ENCODE data around the gene CD34.

DNA sequence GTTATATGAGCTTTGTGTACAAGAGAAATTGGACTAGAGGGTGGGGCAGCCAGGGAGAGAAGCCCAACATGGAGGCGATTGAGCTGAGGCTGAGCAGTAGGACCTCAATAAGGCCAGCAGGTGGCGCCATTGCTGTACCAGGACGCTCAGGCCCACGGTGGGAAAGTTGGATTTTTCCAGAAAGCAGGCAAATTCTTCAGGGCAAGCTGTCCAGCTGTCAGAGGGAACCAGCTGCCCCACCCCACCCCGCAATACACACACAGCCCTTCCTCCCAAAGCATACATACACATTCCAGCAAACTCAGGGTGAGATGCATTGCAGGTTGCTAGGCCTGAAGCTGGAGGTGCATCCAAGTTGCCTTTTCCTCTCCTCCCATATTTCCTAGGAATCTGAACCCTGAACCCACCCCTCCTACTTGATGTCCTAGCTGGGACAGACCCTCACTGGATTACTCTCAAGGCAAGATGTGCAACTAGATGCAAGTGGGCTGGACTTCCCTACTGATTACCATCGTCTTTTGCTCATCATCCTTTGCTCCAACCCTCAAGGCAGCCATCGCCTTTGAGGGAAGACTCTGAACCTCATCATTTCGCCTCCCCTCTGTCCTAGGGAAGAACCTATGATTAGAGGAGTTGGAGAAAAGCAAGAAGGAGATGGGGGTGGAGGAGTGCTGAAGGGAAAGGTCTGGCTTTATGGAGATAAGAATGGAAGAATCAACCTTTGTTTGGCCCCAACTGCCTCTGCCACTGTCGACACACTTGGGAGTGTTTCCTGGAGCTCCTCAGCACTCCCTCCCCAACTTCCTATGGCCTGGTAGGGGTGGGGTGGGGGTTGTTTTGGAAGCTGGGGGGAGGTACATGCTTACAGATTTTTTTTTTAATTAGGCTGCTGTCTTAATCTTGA, 25.5 kb downstream of the CD34 start:
- no peak for TF ChIP-seq POLR2AphosphoS5 (IDR thresholded peaks at IDR 0.05; ENCODE audit: low read depth, low read length)
- TF ChIP-seq POLR2A (IDR thresholded peaks at IDR 0.05; ENCODE audit: low read depth, low read length), result no peak
- TF ChIP-seq SPI1 (IDR thresholded peaks at IDR 0.05; ENCODE audit: low read depth, low read length), result no peak
- no peak for TF ChIP-seq TAF1 (IDR thresholded peaks at IDR 0.05; ENCODE audit: low read depth, low read length)
